GM23248 (cell line): ENCODE measurements around the gene AZGP1. TPM values are rescaled to one million over a fixed set of nuclear protein-coding genes. Genes with fewer than 3 reads are reported as not detected.
A peak's percentile ranks its signal among the peaks of the same experiment; 100 is the strongest.
"Not testable (repeated sequence)": the region's sequence is repeated elsewhere in the genome, so short reads cannot be mapped to it uniquely, and the experiment has no call there.

Source experiments
- DNase-seq: peaks from one replicate; pipeline ENCODE4 v3.0.0-alpha.2; 2015
- H2AFZ ChIP-seq: fragments of 200-600 bp; sonication (generic); 2 replicates; pipeline ENCODE4 v1.6.1; 2016; ENCODE audit warnings: antibody characterized with exemption
- H3F3A ChIP-seq: fragments of 200-600 bp; sonication (generic); 2 replicates; pipeline ENCODE4 v1.6.1; 2016; ENCODE audit warnings: mild to moderate bottlenecking, antibody characterized with exemption, mixed run types; ENCODE audit not compliant: insufficient read depth
- H3K27ac ChIP-seq: fragments of 200-600 bp; sonication (generic); 2 replicates; pipeline ENCODE4 v1.5.1; 2016; ENCODE audit warnings: mild to moderate bottlenecking
- H3K27me3 ChIP-seq: fragments of 200-600 bp; sonication (generic); replicated peaks from 2 replicates; pipeline ENCODE4 v1.6.1; 2016; ENCODE audit warnings: mild to moderate bottlenecking; ENCODE audit not compliant: insufficient read depth
- H3K36me3 ChIP-seq: fragments of 200-600 bp; sonication (generic); 2 replicates; pipeline ENCODE4 v1.6.1; 2016; ENCODE audit warnings: low read depth, mild to moderate bottlenecking
- H3K4me1 ChIP-seq: fragments of 200-600 bp; sonication (generic); 2 replicates; pipeline ENCODE4 v1.6.1; 2016; ENCODE audit warnings: mild to moderate bottlenecking; ENCODE audit not compliant: insufficient read depth
- H3K4me2 ChIP-seq: fragments of 200-600 bp; sonication (generic); one replicate; pipeline ENCODE4 v1.6.1; 2016; ENCODE audit warnings: mild to moderate bottlenecking; ENCODE audit not compliant: unreplicated experiment
- H3K4me3 ChIP-seq: fragments of 200-600 bp; sonication (generic); 2 replicates; pipeline ENCODE4 v1.5.1; 2016; ENCODE audit warnings: mild to moderate bottlenecking
- H3K79me2 ChIP-seq: fragments of 200-600 bp; sonication (generic); 2 replicates; pipeline ENCODE4 v1.6.1; 2016; ENCODE audit warnings: mild to moderate bottlenecking; ENCODE audit not compliant: insufficient read depth
- H3K9ac ChIP-seq: fragments of 200-600 bp; sonication (generic); 2 replicates; pipeline ENCODE4 v1.6.1; 2016; ENCODE audit warnings: mild to moderate bottlenecking
- H3K9me2 ChIP-seq: fragments of 200-600 bp; sonication (generic); 2 replicates; pipeline ENCODE4 v1.6.1; 2016; ENCODE audit warnings: mixed run types, mild to moderate bottlenecking, moderate library complexity; ENCODE audit not compliant: insufficient read depth
- H3K9me3 ChIP-seq: fragments of 200-600 bp; sonication (generic); one replicate; pipeline ENCODE4 v1.6.1; 2017; ENCODE audit warnings: low read depth
- H4K20me1 ChIP-seq: fragments of 200-600 bp; sonication (generic); 2 replicates; pipeline ENCODE4 v1.6.0; 2016; ENCODE audit not compliant: insufficient read depth
- EZH2 ChIP-seq: fragments of 200-600 bp; sonication (generic); IDR thresholded peaks from 2 replicates; pipeline ENCODE4 v1.6.1; 2018; ENCODE audit warnings: antibody characterized with exemption, mild to moderate bottlenecking; ENCODE audit not compliant: insufficient read depth, poor library complexity, severe bottlenecking
- EZH2phosphoT487 ChIP-seq: fragments of 200-600 bp; sonication (generic); IDR thresholded peaks from 2 replicates; pipeline ENCODE4 v1.6.1; 2018; ENCODE audit warnings: antibody characterized with exemption, moderate library complexity, mild to moderate bottlenecking, low read depth; ENCODE audit not compliant: insufficient read depth
- WGBS, 2 experiments: methylation state at CpG; one replicate each; pipeline ENCODE4 v1.1.6; 2015 to 2017; ENCODE audit warnings: low lambda C conversion rate in 2 of 2, low coverage in 1 of 2; ENCODE audit errors: missing lambda C conversion rate in 2 of 2; 5-methylcytosine and 5-hydroxymethylcytosine counted together
- in situ Hi-C: fragments of 300-500 bp; cut with MboI; formaldehyde crosslinking; loops from 2 replicates; pipeline ENCODE4 v1.15.0; 2020
- polyA plus RNA-seq: library from polyadenylated mRNA; unstranded; fragments of >200 nt; fragmentation: Nextera tagmentation; extraction: Ambion mirVana; gene quantifications from 2 replicates; pipeline ENCODE4 v1.2.1, GENCODE V29; 2016
- total RNA-seq: library from RNA; depleted of rRNA; stranded (reverse); fragments of >200 nt; shearing (Covaris generic); gene quantifications from 2 replicates; pipeline ENCODE4 v1.2.3, GENCODE V29; 2014

The AZGP1 gene
- total and polyA plus RNA-seq, 2 experiments from 2014 or later = not detected

DNA sequence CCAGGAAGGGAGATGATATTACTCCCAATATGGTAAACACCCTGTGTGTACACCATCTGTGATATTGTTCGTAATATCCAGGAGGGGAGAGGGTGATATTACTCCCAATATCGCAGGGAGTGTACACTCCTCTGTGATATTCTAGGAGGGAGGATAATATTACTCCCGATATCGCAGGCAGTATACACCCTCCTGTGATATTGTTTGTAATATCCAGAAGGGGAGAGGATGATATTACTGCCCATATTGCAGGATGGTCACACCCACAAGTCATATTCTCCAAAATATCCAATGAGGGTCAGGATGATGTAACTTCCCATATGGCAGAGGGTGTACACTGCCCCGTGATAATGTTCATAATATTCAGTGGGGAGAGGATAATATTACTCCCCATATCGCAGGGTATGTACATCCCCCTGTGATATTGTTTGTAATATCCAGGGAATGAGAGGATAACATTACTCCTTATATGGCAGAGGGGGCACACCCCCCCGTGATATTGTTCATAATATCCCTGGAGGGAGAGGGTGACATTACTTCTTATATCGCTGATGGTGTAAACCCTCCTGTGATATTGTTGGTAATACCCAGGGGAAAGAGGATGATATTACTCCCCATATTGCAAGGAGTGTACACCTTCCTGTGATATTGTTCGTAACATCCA, 17.1 kb downstream of the AZGP1 start:
- no peak overlapping the region for H3K9ac ChIP-seq
- no peaks in the 10 kb centered on the region for H3K79me2 ChIP-seq
- no peak overlapping the region for H3K27ac ChIP-seq
- H4K20me1 ChIP-seq = no peaks in the 10 kb centered on the region
- no peak overlapping the region for H3K4me3 ChIP-seq
- in situ Hi-C loops = no loop called here
- TF ChIP-seq EZH2phosphoT487 (no peak), EZH2 (no peak)
- H3K4me2 ChIP-seq = no peak overlapping the region
- WGBS, 2 experiments = 56 to 59% methylated on average over 9 of the region's 9 CpGs
- 0 out of 2 replicates have a peak, but pooled peaks cover 6% of the 10 kb centered on the region for H3F3A ChIP-seq
- H3K27me3 ChIP-seq = peaks cover 25% of the 10 kb centered on the region; the same call in 1 of the 2 replicates
- no peaks in the 10 kb centered on the region for H3K9me3 ChIP-seq
- H3K36me3 ChIP-seq = no peaks in the 10 kb centered on the region
- peaks cover 6% of the 10 kb centered on the region for H3K4me1 ChIP-seq
- DNase-seq = no peak
- H2AFZ ChIP-seq = no peak overlapping the region
- H3K9me2 ChIP-seq = no peaks in the 10 kb centered on the region

DNA sequence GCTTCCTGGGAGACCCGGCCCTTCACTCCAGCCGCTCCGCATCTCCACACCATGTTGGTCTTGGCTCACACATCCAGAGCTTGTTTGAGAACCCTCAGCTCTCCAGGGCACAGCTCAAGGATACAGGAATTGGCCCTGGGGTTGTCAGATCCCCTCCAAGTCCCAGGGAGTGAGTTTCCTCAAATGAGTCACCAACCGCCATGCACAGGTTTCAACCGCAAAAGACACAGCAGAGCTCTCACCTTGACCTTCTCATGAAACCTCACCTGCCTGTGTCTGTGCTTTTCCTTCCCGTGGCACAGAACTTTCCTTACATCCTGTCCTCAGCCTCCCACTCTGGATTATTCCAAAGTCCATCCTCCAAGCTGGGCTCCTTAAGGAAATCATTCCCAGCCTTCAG, 20.6 kb downstream of the AZGP1 start:
- H3K79me2 ChIP-seq = no peaks in the 10 kb centered on the region
- TF ChIP-seq EZH2phosphoT487 = no peak
- TF ChIP-seq EZH2 = no peak
- H3K27me3 ChIP-seq = peaks cover 6% of the 10 kb centered on the region; the same call in 1 of the 2 replicates
- no peak overlapping the region for H3K4me2 ChIP-seq
- DNase-seq = no peak
- H3K4me3 ChIP-seq = no peak overlapping the region
- no peak overlapping the region for H3K27ac ChIP-seq
- no peaks in the 10 kb centered on the region for H4K20me1 ChIP-seq
- no peak overlapping the region for H2AFZ ChIP-seq
- in situ Hi-C loops = no loop called here
- no peaks in the 10 kb centered on the region for H3K9me2 ChIP-seq
- H3K4me1 ChIP-seq = peaks cover 11% of the 10 kb centered on the region
- no peaks in the 10 kb centered on the region for H3K36me3 ChIP-seq
- H3K9me3 ChIP-seq = no peaks in the 10 kb centered on the region
- 80 to 93% methylated on average over 6 of the region's 6 CpGs for WGBS, 2 experiments
- 0 out of 2 replicates have a peak, but pooled peaks cover 6% of the 10 kb centered on the region for H3F3A ChIP-seq
- no peak overlapping the region for H3K9ac ChIP-seq

DNA sequence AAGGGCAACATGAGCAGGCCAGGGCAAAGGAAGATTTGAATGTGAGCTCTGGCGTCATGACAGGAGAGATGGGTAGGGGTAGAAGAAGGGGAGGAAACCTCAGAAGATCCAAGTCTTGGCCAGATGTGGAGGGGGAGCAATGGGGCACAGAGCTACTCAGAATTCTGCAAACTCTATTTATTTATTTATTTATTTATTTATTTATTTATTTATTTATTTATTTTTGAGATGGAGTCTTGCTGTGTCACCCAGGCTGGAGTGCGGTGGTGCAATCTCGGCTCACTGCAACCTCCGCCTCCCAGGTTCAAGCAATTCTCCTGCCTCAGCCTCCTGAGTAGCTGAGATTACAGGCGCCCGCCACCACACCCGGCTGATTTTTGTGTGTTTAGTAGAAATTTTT, 21.2 kb downstream of the AZGP1 start:
- H3K9me3 ChIP-seq, H3K4me2 ChIP-seq, H3K79me2 ChIP-seq, H3K27me3 ChIP-seq, DNase-seq, H4K20me1 ChIP-seq, H3K4me3 ChIP-seq, in situ Hi-C loops, H2AFZ ChIP-seq, H3K36me3 ChIP-seq, H3K27ac ChIP-seq, H3K9me2 ChIP-seq, H3K9ac ChIP-seq, H3F3A ChIP-seq: not testable (repeated sequence)
- H3K4me1 ChIP-seq = peaks cover 11% of the 10 kb centered on the region
- whole genome bisulfite sequencing, 2 experiments = 74 to 85% methylated on average over 7 of the region's 7 CpGs

DNA sequence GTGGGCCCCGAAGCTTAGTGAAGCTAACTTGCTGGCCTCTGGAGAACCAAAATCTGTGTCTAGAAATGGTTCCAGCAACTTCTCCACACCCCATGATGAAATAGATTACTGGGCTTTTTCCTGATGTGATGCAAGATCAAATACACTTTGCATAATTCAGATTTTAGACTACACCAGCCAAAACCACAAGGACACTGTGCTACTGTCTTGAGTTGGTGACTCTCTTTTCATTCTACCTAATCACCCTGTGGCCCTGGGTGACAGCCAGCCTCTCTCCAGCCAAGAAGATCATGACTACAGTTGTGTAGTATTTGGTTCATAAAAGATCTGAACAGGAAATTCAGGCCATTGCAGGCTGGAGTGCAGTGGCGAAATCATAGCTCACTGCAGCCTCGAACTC, 22.2 kb downstream of the AZGP1 start:
- Histone ChIP-seq H3K9me2 (no peaks in the 10 kb centered on the region), H3K27ac (peak overlapping the region; percentile 37), H2AFZ (peak overlapping the region; percentile 52), H3F3A (0 out of 2 replicates have a peak, but pooled peaks cover 6% of the 10 kb centered on the region), H3K9me3 (no peaks in the 10 kb centered on the region), H4K20me1 (no peaks in the 10 kb centered on the region), H3K27me3 (peaks cover 6% of the 10 kb centered on the region; the same call in 1 of the 2 replicates), H3K79me2 (no peaks in the 10 kb centered on the region), H3K9ac (no peak overlapping the region), H3K4me1 (peaks cover 11% of the 10 kb centered on the region), H3K4me2 (no peak overlapping the region), H3K36me3 (no peaks in the 10 kb centered on the region), H3K4me3 (no peak overlapping the region)
- in situ Hi-C loops = no loop called here
- DNase-seq = peak; percentile 81
- WGBS, 2 experiments = 21 to 32% methylated on average over 3 of the region's 3 CpGs
- TF ChIP-seq EZH2phosphoT487 = no peak
- no peak for TF ChIP-seq EZH2

DNA sequence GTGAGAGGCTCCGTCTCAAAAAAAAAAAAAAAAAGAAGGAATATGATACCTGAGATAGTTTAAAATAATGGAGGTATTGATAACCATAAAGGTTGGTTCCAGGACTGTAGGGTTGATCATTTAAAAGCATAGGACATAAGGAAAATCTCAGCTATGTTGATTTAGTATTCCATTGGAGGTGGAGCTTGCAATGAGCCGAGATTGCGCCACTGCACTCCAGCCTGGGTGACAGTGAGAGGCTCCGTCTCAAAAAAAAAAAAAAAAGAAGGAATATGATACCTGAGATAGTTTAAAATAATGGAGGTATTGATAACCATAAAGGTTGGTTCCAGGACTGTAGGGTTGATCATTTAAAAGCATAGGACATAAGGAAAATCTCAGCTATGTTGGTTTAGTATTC, 23.2 kb downstream of the AZGP1 start:
- H3K9me3 ChIP-seq, H2AFZ ChIP-seq, DNase-seq, H3K27ac ChIP-seq, H4K20me1 ChIP-seq, H3K9ac ChIP-seq, H3K9me2 ChIP-seq, H3K36me3 ChIP-seq, H3K79me2 ChIP-seq, H3K4me3 ChIP-seq, H3F3A ChIP-seq, H3K4me2 ChIP-seq, H3K27me3 ChIP-seq, in situ Hi-C loops: not testable (repeated sequence)
- 53 to 67% methylated on average over 4 of the region's 4 CpGs for WGBS, 2 experiments
- peaks cover 11% of the 10 kb centered on the region for H3K4me1 ChIP-seq

DNA sequence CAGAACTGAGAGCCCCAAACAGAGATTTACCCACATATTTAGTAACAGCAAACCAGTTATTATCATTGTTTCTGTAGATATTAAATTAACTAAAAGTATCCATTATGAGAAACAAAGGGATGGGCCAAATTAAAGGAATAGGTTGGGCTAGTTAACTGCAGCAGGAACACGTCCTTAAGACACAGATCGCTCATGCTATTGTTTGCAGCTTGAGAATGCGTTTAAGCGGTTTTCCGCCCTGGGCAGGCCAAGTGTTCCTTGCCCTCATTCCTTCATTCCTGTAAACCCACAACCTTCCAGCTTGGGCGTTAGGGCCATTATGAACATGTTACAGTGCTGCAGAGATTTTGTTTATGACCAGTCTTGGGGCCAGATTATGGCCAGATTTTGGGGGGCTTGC, 25.0 kb downstream of the AZGP1 start:
- H3K9me3 ChIP-seq, H3K36me3 ChIP-seq, H2AFZ ChIP-seq, H3F3A ChIP-seq, DNase-seq, H3K27me3 ChIP-seq, H3K4me2 ChIP-seq, H3K9ac ChIP-seq, in situ Hi-C loops, H3K9me2 ChIP-seq, H3K4me3 ChIP-seq, H3K79me2 ChIP-seq, H3K27ac ChIP-seq, H4K20me1 ChIP-seq: not testable (repeated sequence)
- 59 to 63% methylated on average over 6 of the region's 6 CpGs for WGBS, 2 experiments
- peaks cover 11% of the 10 kb centered on the region for H3K4me1 ChIP-seq
